22Rv1 (cell line): ENCODE measurements around the gene KRTAP5-7.

Source experiments
- ZFX ChIP-seq: fragments of 450-650 bp; IDR thresholded peaks from 2 replicates; pipeline ENCODE4 v1.6.1; 2017; ENCODE audit warnings: antibody characterized with exemption, borderline replicate concordance
- TF ChIP-seq, protein P1 (sequence below): fragments of 450-650 bp; IDR thresholded peaks from 2 replicates; pipeline ENCODE4 v1.5.1; 2017; ENCODE audit warnings: mild to moderate bottlenecking

DNA sequence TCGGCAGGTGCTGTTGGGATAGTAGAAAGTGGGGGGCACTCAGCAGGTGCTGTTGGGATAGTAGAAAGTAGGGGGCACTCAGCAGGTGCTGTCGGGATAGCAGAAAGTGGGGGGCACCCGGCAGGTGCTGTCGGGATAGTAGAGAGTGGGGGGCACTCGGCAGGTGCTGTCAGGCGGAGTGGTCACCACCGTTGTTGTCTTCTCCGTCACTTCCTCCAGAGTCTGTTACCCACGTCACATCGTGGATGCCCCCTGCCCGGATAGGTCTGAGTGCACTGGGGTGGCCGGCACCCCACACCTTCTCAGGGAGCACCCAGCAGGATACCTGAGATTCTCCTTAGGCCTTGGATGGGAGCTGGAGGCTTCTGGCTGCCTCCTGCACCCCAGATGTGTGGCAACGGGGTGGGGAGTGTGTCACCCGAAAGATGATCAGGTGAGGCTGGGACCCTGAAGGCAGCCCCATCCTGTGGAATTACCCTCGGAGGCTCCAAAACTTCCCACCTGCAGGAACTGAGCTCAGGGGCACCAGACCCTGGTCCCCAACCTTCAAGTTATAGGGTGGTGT lies 24.1 kb upstream of the KRTAP5-7 start:
- TF ChIP-seq, protein P1, sequence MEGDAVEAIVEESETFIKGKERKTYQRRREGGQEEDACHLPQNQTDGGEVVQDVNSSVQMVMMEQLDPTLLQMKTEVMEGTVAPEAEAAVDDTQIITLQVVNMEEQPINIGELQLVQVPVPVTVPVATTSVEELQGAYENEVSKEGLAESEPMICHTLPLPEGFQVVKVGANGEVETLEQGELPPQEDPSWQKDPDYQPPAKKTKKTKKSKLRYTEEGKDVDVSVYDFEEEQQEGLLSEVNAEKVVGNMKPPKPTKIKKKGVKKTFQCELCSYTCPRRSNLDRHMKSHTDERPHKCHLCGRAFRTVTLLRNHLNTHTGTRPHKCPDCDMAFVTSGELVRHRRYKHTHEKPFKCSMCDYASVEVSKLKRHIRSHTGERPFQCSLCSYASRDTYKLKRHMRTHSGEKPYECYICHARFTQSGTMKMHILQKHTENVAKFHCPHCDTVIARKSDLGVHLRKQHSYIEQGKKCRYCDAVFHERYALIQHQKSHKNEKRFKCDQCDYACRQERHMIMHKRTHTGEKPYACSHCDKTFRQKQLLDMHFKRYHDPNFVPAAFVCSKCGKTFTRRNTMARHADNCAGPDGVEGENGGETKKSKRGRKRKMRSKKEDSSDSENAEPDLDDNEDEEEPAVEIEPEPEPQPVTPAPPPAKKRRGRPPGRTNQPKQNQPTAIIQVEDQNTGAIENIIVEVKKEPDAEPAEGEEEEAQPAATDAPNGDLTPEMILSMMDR, result no peak
- TF ChIP-seq ZFX, result no peak
